PC-3 (cell line): ENCODE measurements around the gene POLR2L.

Experiments
- EZH2 ChIP-seq: fragments of 300-600 bp; sonication (generic); IDR thresholded peaks from one replicate; pipeline ENCODE4 v1.6.1; 2017; ENCODE audit warnings: antibody characterized with exemption, mild to moderate bottlenecking, low read length; ENCODE audit not compliant: unreplicated experiment
- EZH2phosphoT487 ChIP-seq: fragments of 300-600 bp; sonication (generic); IDR thresholded peaks from 2 replicates; pipeline ENCODE4 v1.6.1; 2018; ENCODE audit warnings: mild to moderate bottlenecking, antibody characterized with exemption, low read length, borderline replicate concordance
- TF ChIP-seq, protein P1 (sequence below): fragments of 300-600 bp; sonication (generic); conservative IDR thresholded peaks from 2 replicates; pipeline ENCODE4 v1.5.1; 2017; ENCODE audit warnings: antibody characterized with exemption, low read depth, mild to moderate bottlenecking, low read length

DNA sequence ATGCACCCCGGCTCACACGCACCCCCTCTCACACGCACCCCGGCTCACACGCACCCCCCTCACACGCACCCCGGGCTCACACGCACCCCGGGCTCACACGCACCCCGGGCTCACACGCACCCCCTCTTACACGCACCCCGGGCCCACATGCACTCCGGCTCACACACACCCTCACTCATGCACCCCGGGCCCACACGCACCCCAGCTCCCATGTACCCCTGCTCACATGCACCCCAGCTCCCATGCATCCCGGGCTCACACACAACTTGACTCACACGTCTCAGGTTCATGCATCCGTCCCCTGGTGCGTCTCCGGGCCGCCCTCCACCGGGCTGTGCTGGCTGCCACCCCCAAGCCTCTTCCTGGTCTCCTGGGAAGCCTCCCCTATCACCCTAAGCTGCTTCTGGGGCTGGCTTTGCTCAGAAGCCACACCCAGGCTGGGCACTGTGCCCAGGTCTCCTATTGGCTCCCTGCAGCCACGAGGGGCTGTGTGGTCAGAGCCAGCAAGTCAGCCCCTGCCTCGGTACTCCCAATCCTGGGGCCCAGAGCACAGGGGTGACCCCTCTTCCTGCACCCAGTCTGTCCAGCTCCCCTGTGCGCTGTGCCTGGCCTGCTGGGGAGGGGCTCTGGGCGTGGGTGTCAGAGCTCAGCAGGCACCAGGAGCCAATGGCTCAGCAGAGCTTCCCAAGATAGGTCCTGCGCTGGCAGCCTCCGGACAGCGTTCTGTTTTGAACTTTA lies 17.2 kb upstream of the POLR2L start:
- TF ChIP-seq, protein P1, sequence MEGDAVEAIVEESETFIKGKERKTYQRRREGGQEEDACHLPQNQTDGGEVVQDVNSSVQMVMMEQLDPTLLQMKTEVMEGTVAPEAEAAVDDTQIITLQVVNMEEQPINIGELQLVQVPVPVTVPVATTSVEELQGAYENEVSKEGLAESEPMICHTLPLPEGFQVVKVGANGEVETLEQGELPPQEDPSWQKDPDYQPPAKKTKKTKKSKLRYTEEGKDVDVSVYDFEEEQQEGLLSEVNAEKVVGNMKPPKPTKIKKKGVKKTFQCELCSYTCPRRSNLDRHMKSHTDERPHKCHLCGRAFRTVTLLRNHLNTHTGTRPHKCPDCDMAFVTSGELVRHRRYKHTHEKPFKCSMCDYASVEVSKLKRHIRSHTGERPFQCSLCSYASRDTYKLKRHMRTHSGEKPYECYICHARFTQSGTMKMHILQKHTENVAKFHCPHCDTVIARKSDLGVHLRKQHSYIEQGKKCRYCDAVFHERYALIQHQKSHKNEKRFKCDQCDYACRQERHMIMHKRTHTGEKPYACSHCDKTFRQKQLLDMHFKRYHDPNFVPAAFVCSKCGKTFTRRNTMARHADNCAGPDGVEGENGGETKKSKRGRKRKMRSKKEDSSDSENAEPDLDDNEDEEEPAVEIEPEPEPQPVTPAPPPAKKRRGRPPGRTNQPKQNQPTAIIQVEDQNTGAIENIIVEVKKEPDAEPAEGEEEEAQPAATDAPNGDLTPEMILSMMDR, result no peak
- no peak for TF ChIP-seq EZH2
- TF ChIP-seq EZH2phosphoT487, result no peak
